HEK293 (cell line): ENCODE measurements around the gene GCH1.

ENCODE experiments used
- BCL11A ChIP-seq: fragments of 450-650 bp; formaldehyde crosslinking; IDR thresholded peaks from 2 replicates; pipeline ENCODE4 v1.5.1; 2016; ENCODE audit warnings: low read depth, missing biosample characterization, missing genetic modification characterization
- ELK4 ChIP-seq: IDR thresholded peaks from 2 replicates; pipeline ENCODE4 v1.6.1; 2011; ENCODE audit warnings: mild to moderate bottlenecking, low read depth, low read length, borderline replicate concordance
- GLI4 ChIP-seq: fragments of 450-650 bp; formaldehyde crosslinking; IDR thresholded peaks from 2 replicates; pipeline ENCODE4 v1.5.1; 2016; ENCODE audit warnings: missing biosample characterization, missing genetic modification characterization
- TCF7L2 ChIP-seq: IDR thresholded peaks from 2 replicates; pipeline ENCODE4 v1.6.1; 2011; ENCODE audit warnings: low read depth, mild to moderate bottlenecking, inconsistent platforms, low read length, moderate library complexity, borderline replicate concordance
- TRIM28 ChIP-seq: IDR thresholded peaks from 2 replicates; pipeline ENCODE4 v1.6.1; 2011; ENCODE audit warnings: low read length, control low read depth, borderline replicate concordance
- YY1 ChIP-seq: fragments of 450-650 bp; formaldehyde crosslinking; IDR thresholded peaks from 2 replicates; pipeline ENCODE4 v1.5.1; 2018; ENCODE audit warnings: missing biosample characterization, missing genetic modification characterization
- ZBTB44 ChIP-seq: fragments of 450-650 bp; IDR thresholded peaks from 2 replicates; pipeline ENCODE4 v1.5.1; 2018; ENCODE audit warnings: missing biosample characterization, mild to moderate bottlenecking, missing genetic modification characterization
- ZBTB7A ChIP-seq: fragments of 450-650 bp; formaldehyde crosslinking; IDR thresholded peaks from 2 replicates; pipeline ENCODE4 v1.5.1; 2016; ENCODE audit warnings: low read depth, missing biosample characterization, missing genetic modification characterization
- ZNF23 ChIP-seq: fragments of 450-650 bp; formaldehyde crosslinking; IDR thresholded peaks from 2 replicates; pipeline ENCODE4 v1.5.1; 2016; ENCODE audit warnings: missing biosample characterization, missing genetic modification characterization, borderline replicate concordance
- ZNF24 ChIP-seq: fragments of 450-650 bp; formaldehyde crosslinking; IDR thresholded peaks from 2 replicates; pipeline ENCODE4 v1.5.1; 2016; ENCODE audit warnings: missing biosample characterization, missing genetic modification characterization
- ZNF274 ChIP-seq, 2 experiments: fragments of 200-500 bp in 1 of 2; fragments of 450-650 bp in 1 of 2; sonication (Bioruptor generic) in 1 of 2; formaldehyde crosslinking in 1 of 2; IDR thresholded peaks; 2 replicates each; pipeline versions ENCODE4 v1.5.1 to v1.6.1; 2014 to 2016; ENCODE audit warnings: borderline replicate concordance in 1 of 2, inconsistent platforms in 1 of 2, low read length in 1 of 2, missing biosample characterization in 1 of 2, missing genetic modification characterization in 1 of 2
- TF ChIP-seq, protein P1 (sequence below): fragments of 450-650 bp; formaldehyde crosslinking; IDR thresholded peaks from 2 replicates; pipeline ENCODE4 v1.5.1; 2016; ENCODE audit warnings: missing biosample characterization, missing genetic modification characterization
- TF ChIP-seq, protein P2 (sequence below): fragments of 450-650 bp; formaldehyde crosslinking; IDR thresholded peaks from 2 replicates; pipeline ENCODE4 v1.5.1; 2016; ENCODE audit warnings: missing biosample characterization, missing genetic modification characterization

DNA sequence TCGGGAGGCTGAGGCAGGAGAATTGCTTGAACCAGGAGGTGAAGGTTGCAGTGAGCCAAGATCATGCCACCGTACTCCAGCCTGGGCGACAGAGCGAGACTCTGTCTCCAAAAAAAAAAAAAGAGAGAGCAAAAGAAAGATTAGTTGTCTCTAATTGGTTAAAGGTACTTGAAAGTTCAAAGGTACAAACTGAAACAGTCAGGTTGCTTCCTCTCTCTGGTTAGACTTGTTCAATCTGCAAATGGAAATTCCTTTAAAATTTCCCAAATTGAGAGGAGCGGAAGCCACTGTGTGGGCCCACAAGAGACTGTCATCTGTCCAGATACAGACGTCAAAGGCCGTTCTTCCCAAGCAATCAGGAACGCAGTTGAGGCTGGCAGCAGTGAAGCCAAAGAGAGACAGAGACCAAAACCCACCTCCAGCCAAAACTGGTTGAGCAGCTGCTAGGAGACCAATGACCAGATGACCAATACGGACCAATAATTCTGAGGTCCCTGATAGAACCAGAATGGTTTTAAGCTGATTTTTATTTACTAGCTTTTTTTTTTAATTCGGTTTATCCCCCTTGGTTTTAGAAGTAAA lies 63.6 kb downstream of the GCH1 start:
- TF ChIP-seq, protein P1, sequence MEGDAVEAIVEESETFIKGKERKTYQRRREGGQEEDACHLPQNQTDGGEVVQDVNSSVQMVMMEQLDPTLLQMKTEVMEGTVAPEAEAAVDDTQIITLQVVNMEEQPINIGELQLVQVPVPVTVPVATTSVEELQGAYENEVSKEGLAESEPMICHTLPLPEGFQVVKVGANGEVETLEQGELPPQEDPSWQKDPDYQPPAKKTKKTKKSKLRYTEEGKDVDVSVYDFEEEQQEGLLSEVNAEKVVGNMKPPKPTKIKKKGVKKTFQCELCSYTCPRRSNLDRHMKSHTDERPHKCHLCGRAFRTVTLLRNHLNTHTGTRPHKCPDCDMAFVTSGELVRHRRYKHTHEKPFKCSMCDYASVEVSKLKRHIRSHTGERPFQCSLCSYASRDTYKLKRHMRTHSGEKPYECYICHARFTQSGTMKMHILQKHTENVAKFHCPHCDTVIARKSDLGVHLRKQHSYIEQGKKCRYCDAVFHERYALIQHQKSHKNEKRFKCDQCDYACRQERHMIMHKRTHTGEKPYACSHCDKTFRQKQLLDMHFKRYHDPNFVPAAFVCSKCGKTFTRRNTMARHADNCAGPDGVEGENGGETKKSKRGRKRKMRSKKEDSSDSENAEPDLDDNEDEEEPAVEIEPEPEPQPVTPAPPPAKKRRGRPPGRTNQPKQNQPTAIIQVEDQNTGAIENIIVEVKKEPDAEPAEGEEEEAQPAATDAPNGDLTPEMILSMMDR (tag by site-specific recombination): no peak
- TF ChIP-seq GLI4 (tag by site-specific recombination) (no peak), ZNF24 (tag by site-specific recombination) (no peak), TRIM28 (no peak), ZBTB7A (tag by site-specific recombination) (no peak), TCF7L2 (no peak), ZBTB44 (tag by site-specific recombination) (no peak), YY1 (tag by site-specific recombination) (no peak), ELK4 (no peak), ZNF274 (IDR thresholded peaks at IDR 0.05; ENCODE audit: low read length) (no peak), ZNF274 (tag by site-specific recombination; IDR thresholded peaks at IDR 0.05; ENCODE audit: borderline replicate concordance) (no peak), BCL11A (tag by site-specific recombination) (no peak), ZNF23 (tag by site-specific recombination) (no peak)
- TF ChIP-seq, protein P2, sequence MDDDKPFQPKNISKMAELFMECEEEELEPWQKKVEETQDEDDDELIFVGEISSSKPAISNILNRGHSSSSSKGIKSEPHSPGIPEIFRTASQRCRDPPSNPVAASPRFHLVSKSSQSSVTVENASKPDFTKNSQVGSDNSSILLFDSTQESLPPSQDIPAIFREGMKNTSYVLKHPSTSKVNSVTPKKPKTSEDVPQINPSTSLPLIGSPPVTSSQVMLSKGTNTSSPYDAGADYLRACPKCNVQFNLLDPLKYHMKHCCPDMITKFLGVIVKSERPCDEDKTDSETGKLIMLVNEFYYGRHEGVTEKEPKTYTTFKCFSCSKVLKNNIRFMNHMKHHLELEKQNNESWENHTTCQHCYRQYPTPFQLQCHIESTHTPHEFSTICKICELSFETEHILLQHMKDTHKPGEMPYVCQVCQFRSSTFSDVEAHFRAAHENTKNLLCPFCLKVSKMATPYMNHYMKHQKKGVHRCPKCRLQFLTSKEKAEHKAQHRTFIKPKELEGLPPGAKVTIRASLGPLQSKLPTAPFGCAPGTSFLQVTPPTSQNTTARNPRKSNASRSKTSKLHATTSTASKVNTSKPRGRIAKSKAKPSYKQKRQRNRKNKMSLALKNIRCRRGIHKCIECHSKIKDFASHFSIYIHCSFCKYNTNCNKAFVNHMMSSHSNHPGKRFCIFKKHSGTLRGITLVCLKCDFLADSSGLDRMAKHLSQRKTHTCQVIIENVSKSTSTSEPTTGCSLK (tag by site-specific recombination): no peak
